Stimulated activated CD4-positive, alpha-beta T cell treated with anti-CD3 and anti-CD28 coated beads, Interleukin-2, amount 100 ng/mL, for 4 hours (primary cell): Measurements from ENCODE around the gene TRIP11.

Experiments used
- DNase-seq: peaks from one replicate; pipeline ENCODE4 v3.0.0-alpha.2; 2020; ENCODE audit warnings: low read depth

Gene TRIP11

GRCh38 chr14:92010644-92011043 lies 29.2 kb downstream of the TRIP11 start:
- no peak for DNase-seq

- DNase-seq, result no peak
Measured at GRCh38 chr14:92009604-92010003, 30.3 kb downstream of the TRIP11 start.

DNA sequence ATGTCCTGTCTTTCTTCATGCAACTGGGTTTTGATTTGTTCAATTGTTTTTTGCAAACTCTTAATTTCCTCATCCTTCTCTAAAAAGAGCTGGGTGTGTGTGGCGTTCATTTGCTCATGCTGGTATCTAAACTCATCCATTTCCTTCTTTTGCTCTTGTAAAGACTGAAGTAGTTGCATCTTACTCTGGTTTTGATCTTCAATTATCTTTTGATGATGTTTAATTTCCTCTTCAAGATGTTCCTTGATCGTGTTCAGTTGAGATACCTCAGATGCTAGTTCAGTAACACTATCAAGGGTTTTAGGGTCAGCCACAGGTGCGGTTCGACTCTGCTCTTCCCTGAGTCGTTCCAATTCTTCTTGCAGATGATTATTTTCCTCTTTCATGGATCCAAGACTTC lies 34.8 kb downstream of the TRIP11 start:
- no peak for DNase-seq

DNA sequence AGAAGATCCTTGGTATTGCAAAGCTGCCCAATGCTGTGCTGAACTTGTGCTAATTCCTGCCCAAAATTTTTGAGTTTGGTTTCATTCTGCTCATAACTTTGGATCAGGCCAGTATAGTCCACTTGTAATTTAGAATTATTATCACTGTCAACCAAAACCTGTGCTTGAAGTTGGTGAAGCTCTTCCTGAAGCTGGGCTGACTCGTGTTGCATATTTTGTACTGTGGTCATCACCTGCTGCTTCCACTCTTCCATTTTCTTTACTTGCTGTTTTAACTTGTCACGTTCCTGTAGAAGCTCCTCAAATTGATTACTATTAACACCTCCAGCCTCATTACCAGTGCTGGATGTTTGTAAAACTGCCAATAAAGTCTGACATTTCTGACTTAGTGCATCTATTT lies 35.8 kb downstream of the TRIP11 start:
- no peak for DNase-seq

GRCh38 chr14:91998667-91999570 lies 40.9 kb downstream of the TRIP11 start:
- DNase-seq, result no peak

DNA sequence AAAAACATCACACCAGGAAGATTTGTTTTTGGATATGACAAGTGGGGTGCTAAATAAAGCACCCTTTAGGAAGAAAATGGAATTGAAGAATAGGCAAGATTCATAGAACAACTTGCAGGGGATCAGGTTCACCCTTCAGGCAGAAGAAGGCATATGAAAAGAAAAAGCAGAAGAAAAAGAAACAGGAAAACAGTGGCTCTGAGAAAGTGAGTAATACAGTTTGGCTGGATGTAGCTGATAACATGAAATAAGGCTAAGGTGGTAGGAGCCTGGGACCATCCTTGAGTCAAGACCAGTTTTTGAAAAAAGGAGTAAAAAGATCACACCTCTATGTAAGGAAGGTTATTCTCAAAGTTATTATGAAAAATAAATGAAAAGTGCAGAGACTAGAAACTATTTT lies 42.4 kb downstream of the TRIP11 start:
- DNase-seq, result no peak

- DNase-seq, result no peak
Measured at GRCh38 chr14:91996948-91997371, 42.9 kb downstream of the TRIP11 start.

DNA sequence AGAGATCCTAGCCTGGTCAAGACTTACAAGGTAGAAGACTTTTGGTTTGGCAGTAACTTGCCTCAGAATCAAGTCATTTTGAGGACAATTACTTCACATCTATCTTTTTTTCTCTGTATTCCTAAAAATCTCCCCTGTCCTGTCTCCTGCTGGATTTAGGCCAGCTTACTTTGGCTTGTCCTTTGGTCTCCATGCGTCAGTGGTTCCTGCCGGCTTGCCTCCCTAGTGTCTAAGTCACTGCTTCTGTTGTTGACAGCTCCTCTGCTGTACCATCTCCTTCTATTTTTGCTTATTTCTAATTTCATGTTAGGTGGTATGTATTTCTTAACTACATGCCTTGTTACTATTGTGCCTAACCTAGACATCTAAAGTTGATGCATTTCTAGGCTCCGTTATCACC lies 52.7 kb downstream of the TRIP11 start:
- no peak for DNase-seq

DNA sequence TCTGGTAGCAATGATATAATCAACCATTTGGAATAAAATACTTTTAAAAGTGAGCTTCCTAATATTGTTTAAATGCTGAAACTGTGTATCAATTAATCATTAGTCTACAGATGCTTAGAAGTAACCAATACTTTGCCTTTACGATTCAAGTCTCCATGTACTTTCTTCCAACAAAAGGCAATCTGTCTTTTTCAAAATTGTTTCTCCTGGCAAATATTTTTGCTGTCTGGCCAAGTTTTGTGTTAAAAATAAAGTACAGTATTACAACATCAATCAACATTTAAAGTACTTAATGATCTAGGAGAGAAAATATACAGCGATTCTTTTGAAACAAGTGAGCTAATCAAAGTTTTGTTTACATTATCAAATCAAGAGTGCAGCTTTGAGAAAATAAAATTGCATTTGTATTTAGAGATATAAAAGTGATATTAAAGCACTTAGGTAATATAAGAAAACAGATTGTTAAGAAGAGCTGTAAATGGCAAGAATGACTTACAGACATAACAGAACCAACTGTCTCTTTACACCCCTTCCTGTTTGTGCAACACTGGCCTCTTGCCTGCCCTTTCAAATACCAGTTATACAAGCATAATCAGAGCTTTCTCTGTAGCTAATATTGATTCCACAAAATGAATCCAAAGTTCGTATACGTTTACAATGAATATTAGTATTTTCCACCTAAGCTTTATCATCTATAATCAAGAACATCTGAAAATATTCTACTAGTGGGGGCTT lies 54.2 kb downstream of the TRIP11 start:
- DNase-seq, result no peak

DNA sequence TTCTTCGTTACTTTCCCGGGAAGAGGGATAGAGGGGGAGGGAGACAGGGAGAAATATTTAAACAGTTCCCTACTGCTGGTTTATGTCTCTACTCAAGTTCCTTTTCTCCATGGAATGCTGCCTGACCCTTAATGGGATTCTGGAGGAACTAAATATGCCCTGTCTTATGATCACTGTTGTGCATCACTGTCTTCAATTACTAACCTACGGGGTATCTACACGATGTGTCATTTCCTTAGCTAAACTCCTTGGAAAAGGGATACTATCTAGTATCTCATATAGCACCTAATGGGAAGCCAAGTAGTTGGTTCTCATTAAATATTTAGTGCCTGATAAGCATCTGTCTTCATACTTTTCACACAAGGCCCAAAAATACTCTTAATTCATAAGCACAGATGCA lies 54.9 kb downstream of the TRIP11 start:
- DNase-seq, result no peak

DNA sequence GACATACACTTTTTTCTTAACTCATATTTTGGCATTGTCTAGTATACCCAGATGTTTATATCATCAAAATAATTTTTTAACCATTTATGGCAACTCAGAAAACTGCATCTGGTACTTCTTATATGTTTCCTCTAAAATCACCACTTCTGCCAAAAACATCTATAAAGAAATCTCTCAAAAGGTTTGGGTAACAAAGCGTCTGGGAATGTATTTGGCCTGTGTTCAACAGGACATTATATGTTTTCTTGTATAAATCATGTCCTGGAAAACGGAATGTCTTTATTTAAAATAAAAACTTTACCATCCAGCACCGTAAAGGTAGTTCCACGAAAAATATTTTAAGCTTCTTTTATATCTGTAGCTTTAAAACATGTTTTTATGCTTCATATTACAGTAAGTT lies 56.3 kb downstream of the TRIP11 start:
- no peak for DNase-seq

DNA sequence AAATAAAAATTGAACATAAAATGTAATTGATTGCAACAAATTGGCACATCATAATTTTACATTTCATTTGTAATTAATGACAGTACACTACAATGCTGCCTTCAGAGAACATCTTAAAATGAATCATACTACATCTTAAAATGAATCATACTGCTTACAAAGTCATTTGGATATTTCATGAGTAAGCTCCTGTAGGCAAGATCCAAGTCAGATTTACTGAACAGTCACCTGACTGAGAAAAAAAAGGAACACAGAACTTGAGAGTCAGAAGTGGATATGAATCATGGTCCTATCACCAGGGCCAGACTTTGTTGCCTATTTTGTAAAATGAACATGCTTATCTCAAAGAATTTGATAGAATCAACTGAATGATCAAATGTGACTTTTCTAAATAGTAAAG lies 59.7 kb downstream of the TRIP11 start:
- no peak for DNase-seq

GRCh38 chr14:91977884-91978283 lies 62.0 kb downstream of the TRIP11 start:
- DNase-seq, result no peak

DNA sequence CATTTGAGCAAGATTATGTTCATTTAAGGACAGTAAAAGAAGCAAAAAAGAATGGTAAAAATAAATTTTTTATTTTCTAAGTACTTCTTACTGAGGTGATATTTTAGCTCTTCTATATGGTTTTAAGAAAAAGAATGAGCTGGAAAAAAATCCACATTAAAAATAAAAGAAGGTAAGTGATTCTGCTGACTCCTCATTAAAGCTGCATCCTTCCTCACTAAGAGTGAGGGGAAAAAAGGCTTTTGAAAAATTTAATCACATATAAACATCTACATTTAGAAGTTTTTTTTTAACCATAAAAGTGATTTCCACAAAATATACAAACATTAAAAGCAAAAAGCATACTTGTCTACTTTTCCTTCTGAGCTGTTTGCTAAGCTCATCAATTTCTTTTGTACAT lies 64.1 kb downstream of the TRIP11 start:
- DNase-seq, result no peak

- DNase-seq, result no peak
Measured at GRCh38 chr14:91971188-91971778, 68.6 kb downstream of the TRIP11 start.

DNA sequence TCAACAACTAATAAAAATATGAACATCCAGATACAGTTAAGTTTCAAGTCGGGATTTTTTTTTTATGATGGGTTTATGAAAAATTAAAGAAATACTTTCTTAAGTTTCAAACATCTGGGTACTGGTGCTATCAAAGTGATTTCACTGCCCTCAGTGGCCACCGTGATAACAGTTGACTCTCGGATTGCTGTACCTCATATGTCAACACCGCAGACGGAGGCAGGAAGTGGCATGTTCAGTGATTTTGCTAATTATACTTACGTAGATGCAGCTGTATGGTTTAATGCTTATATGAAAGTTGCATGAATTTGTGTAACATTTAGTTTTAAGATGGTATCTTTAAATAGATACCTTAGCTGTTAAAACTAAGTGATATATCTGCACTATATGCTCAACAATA lies 71.6 kb downstream of the TRIP11 start:
- peak; percentile 8 for DNase-seq

GRCh38 chr14:91964724-91965123 lies 75.1 kb downstream of the TRIP11 start:
- no peak for DNase-seq

DNA sequence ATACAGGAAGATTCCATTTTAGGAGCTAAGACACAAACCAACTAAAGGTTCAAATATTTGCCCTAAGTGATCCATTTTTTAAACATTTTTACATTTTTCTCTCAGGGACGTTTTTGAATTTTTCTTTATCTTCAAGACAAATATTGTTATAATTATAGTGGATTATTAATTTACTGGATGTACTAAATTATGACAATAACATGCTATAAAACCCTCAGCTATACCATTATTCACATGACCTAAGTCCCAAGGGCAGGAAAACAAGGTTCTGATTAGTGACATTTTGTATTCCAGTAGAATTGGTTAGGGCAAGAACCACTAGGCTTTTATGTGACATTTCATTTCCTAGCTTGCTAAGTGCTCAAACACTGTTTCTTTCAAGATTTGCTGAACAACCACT lies 75.8 kb downstream of the TRIP11 start:
- no peak for DNase-seq

- DNase-seq, result no peak
Measured at GRCh38 chr14:91963465-91963864, 76.4 kb downstream of the TRIP11 start.

DNA sequence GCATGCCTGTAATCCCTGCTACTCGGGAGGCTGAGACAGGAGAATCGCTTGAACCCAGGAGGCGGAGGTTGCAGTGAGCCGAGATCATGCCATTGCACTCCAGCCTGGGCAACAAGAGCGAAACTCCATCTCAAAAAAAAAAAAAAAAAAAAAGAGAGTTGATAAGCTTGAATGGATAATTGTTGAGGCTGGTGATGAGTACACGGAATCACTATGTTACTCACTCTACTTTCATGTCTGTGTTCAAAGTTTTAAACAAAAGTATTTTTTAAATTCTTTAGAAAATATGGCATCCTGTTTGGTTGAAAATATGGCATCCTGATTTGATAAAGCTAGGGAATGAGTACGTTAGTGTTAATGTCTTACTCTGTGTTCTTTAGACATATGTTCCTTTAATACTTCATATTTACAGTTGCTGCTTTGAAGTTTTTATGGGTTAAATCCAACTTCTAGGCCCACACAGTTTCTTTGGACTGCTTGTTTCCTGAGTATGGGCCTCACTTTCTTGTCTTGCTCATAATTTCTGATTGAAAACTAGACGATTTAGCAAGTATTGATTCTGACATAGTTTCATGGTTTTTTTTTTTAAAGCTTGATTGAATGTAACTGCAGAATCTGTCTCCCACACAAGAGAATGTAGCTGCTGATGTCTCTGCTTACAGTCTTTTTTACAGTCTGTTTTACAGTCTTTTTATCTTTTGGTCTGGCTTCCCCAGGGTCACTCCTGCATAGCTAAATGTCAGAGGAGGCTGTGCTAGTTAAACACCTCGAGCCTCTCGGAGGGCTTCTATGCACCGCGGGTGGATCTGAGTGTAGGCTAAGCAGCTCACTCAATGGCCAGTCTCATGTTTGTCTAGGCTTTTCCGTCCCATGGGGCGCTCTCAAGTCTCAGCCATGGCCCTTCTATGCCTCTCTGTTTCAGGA lies 78.3 kb downstream of the TRIP11 start:
- DNase-seq, result no peak

GRCh38 chr14:91957876-91958313 lies 82.0 kb downstream of the TRIP11 start:
- DNase-seq, result no peak

GRCh38 chr14:91956616-91957015 lies 83.2 kb downstream of the TRIP11 start:
- DNase-seq, result no peak
